H9 (cell line): ENCODE results near the gene DPH5. TPM values are rescaled to one million over a fixed set of nuclear protein-coding genes. Genes with fewer than 3 reads are reported as not detected.

Experiments used
- DNase-seq: peaks from one replicate; pipeline ENCODE4 v3.0.0-alpha.2; 2017
- H2AFZ ChIP-seq: one replicate; pipeline ENCODE4 v1.6.1; 2013; ENCODE audit warnings: mild to moderate bottlenecking, low read length, control low read depth, moderate library complexity
- H2AK5ac ChIP-seq: 2 replicates; pipeline ENCODE4 v1.6.1; 2013; ENCODE audit warnings: low read length, control low read depth, mixed read lengths; ENCODE audit not compliant: insufficient read length
- H2BK120ac ChIP-seq: one replicate; pipeline ENCODE4 v1.6.1; 2013; ENCODE audit warnings: low read depth, mild to moderate bottlenecking, low read length, control low read depth, inconsistent platforms; ENCODE audit not compliant: poor library complexity, severe bottlenecking
- H2BK12ac ChIP-seq: 2 replicates; pipeline ENCODE4 v1.6.1; 2013; ENCODE audit warnings: low read length, control low read depth, mixed read lengths, low read depth; ENCODE audit not compliant: insufficient read length
- H2BK15ac ChIP-seq: 2 replicates; pipeline ENCODE4 v1.6.1; 2013; ENCODE audit warnings: low read depth, low read length, control low read depth
- H2BK20ac ChIP-seq: one replicate; pipeline ENCODE4 v1.6.1; 2013; ENCODE audit warnings: low read depth, mild to moderate bottlenecking, low read length, control low read depth, inconsistent platforms; ENCODE audit not compliant: poor library complexity, severe bottlenecking
- H2BK5ac ChIP-seq: 2 replicates; pipeline ENCODE4 v1.6.1; 2013; ENCODE audit warnings: low read length, control low read depth, mixed read lengths; ENCODE audit not compliant: insufficient read length
- H3K14ac ChIP-seq: 2 replicates; pipeline ENCODE4 v1.6.1; 2013; ENCODE audit warnings: low read length, control low read depth; ENCODE audit not compliant: insufficient read depth
- H3K18ac ChIP-seq: 2 replicates; pipeline ENCODE4 v1.6.1; 2013; ENCODE audit warnings: low read depth, mild to moderate bottlenecking, mixed read lengths, low read length, control low read depth; ENCODE audit not compliant: insufficient read length
- H3K23ac ChIP-seq: 2 replicates; pipeline ENCODE4 v1.6.1; 2013; ENCODE audit warnings: low read length, control low read depth, mixed read lengths, low read depth; ENCODE audit not compliant: insufficient read length
- H3K23me2 ChIP-seq: 2 replicates; pipeline ENCODE4 v1.6.1; 2013; ENCODE audit warnings: low read depth, mild to moderate bottlenecking, mixed read lengths, low read length, control low read depth; ENCODE audit not compliant: insufficient read length, poor library complexity, severe bottlenecking
- H3K27ac ChIP-seq: 2 replicates; pipeline ENCODE4 v1.5.1; 2013; ENCODE audit warnings: low read length, control low read depth, mixed read lengths, low read depth; ENCODE audit not compliant: insufficient read length
- H3K27me3 ChIP-seq: 2 replicates; pipeline ENCODE4 v1.6.1; 2013; ENCODE audit warnings: low read length, control low read depth, inconsistent platforms; ENCODE audit not compliant: insufficient read depth
- H3K4ac ChIP-seq: 2 replicates; pipeline ENCODE4 v1.6.1; 2013; ENCODE audit warnings: low read depth, mild to moderate bottlenecking, control low read depth, inconsistent platforms, low read length, moderate library complexity
- H3K4me1 ChIP-seq: 2 replicates; pipeline ENCODE4 v1.6.1; 2013; ENCODE audit warnings: low read length, control low read depth, inconsistent platforms; ENCODE audit not compliant: insufficient read depth
- H3K4me2 ChIP-seq: 2 replicates; pipeline ENCODE4 v1.6.1; 2013; ENCODE audit warnings: low read length, control low read depth, mixed read lengths; ENCODE audit not compliant: insufficient read length, insufficient read depth
- H3K56ac ChIP-seq: 2 replicates; pipeline ENCODE4 v1.6.1; 2013; ENCODE audit warnings: low read depth, mild to moderate bottlenecking, mixed read lengths, low read length, control low read depth; ENCODE audit not compliant: insufficient read length
- H3K79me1 ChIP-seq: 2 replicates; pipeline ENCODE4 v1.6.1; 2013; ENCODE audit warnings: low read depth, mild to moderate bottlenecking, moderate library complexity, low read length, control low read depth, inconsistent platforms; ENCODE audit not compliant: insufficient read depth, poor library complexity, severe bottlenecking
- H3K79me2 ChIP-seq: 2 replicates; pipeline ENCODE4 v1.6.1; 2013; ENCODE audit warnings: low read length, control low read depth, inconsistent platforms; ENCODE audit not compliant: insufficient read depth
- H3K9ac ChIP-seq: 2 replicates; pipeline ENCODE4 v1.6.1; 2013; ENCODE audit warnings: low read length, control low read depth, mixed read lengths; ENCODE audit not compliant: insufficient read length; ENCODE audit errors: extremely low read depth
- H3K9me3 ChIP-seq: one replicate; pipeline ENCODE4 v1.6.1; 2013; ENCODE audit warnings: low read depth, low read length, inconsistent platforms; ENCODE audit not compliant: control insufficient read depth
- H3T11ph ChIP-seq: one replicate; pipeline ENCODE4 v1.6.1; 2013; ENCODE audit warnings: mild to moderate bottlenecking, low read length, control low read depth, inconsistent platforms
- H4K20me1 ChIP-seq: one replicate; pipeline ENCODE4 v1.6.1; 2013; ENCODE audit not compliant: control insufficient read depth, insufficient read length, insufficient read depth
- H4K5ac ChIP-seq: 2 replicates; pipeline ENCODE4 v1.6.1; 2013; ENCODE audit warnings: low read depth, mild to moderate bottlenecking, mixed read lengths, low read length, control low read depth; ENCODE audit not compliant: insufficient read length
- H4K8ac ChIP-seq: replicated peaks from 2 replicates; pipeline ENCODE4 v1.6.1; 2013; ENCODE audit warnings: low read length, control low read depth, mixed read lengths, low read depth; ENCODE audit not compliant: insufficient read length
- H4K91ac ChIP-seq: 2 replicates; pipeline ENCODE4 v1.6.1; 2013; ENCODE audit warnings: low read depth, mild to moderate bottlenecking, moderate library complexity, mixed read lengths, low read length, control low read depth; ENCODE audit not compliant: insufficient read length
- H3K27ac Mint-ChIP-seq, 3 experiments: 2 replicates in 2 of 3; 3 replicates in 1 of 3; pipeline ENCODE4 v1.8.0; 2020 to 2021; ENCODE audit warnings: mixed read lengths in 3 of 3, mild to moderate bottlenecking in 1 of 3, moderate library complexity in 1 of 3
- H3K27me3 Mint-ChIP-seq: 2 replicates; pipeline ENCODE4 v1.8.0; 2021; ENCODE audit warnings: low read depth, mild to moderate bottlenecking, moderate library complexity, mixed read lengths
- H3K36me3 Mint-ChIP-seq, 3 experiments: 2 replicates in 2 of 3; 3 replicates in 1 of 3; pipeline ENCODE4 v1.8.0; 2020 to 2021; ENCODE audit warnings: low read depth in 3 of 3, mixed read lengths in 3 of 3; ENCODE audit not compliant: insufficient read depth in 1 of 3
- H3K4me1 Mint-ChIP-seq, 2 experiments: 2 replicates each; pipeline ENCODE4 v1.8.0; 2020; ENCODE audit warnings: mixed read lengths in 2 of 2
- H3K4me3 Mint-ChIP-seq, 2 experiments: 2 replicates in 1 of 2; 3 replicates in 1 of 2; pipeline ENCODE4 v1.8.0; 2020 to 2021; ENCODE audit warnings: mild to moderate bottlenecking in 2 of 2, mixed read lengths in 2 of 2, moderate library complexity in 1 of 2
- H3K9me3 Mint-ChIP-seq, 2 experiments: 2 replicates in 1 of 2; 3 replicates in 1 of 2; pipeline ENCODE4 v1.8.0; 2020; ENCODE audit warnings: mild to moderate bottlenecking in 2 of 2, mixed read lengths in 2 of 2, moderate library complexity in 1 of 2
- WGBS: extraction: QIAGEN DNeasy Blood & Tissue Kit; methylation state at CpG from one replicate; pipeline ENCODE4 v1.1.7; 2013; ENCODE audit warnings: missing lambda C conversion rate, low lambda C conversion rate, mixed read lengths; ENCODE audit not compliant: insufficient read length; ENCODE audit errors: extremely low coverage; 5-methylcytosine and 5-hydroxymethylcytosine counted together
- total RNA-seq: library from RNA; stranded (reverse); gene quantifications from 2 replicates; pipeline ENCODE4 v1.2.1, GENCODE V29; 2021
- TF ChIP-seq, protein P1 (sequence below): fragments of 200-600 bp; sonication (generic); conservative IDR thresholded peaks from 3 replicates; pipeline ENCODE4 v1.8.0; 2021; ENCODE audit warnings: antibody characterized with exemption, mild to moderate bottlenecking

The DPH5 gene
- total RNA-seq, 1 experiment from 2014 or later: 49.4 TPM

DNA sequence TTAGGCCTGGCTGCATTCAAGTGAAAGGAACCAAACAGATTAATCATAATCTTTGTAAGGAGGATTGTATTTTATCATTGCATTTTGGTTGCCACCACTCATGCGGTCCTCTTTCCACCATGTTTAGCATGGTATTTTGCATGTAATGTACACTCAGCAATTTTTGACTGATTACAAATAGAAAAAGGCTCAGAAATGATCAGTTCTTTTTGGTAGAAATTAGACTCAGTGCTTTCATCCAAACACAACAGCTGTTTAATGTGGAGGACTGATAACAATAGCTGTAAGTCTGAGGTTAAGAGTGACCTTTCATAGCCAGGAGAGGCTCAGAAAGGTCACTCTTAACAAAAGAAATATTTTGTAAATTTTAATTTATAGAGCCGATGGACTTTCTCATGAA lies 25.3 kb upstream of the DPH5 start:
- WGBS: no CpG with 5 or more reads among the region's 2 CpGs
- H3K79me2 ChIP-seq: no peaks in the 10 kb centered on the region

More for the DNA sequence above, 25.3 kb upstream of the DPH5 start:
- Histone ChIP-seq H4K5ac (no peak overlapping the region), H2BK20ac (no peak overlapping the region), H3K23me2 (no peaks in the 10 kb centered on the region), H3K27me3 (no peaks in the 10 kb centered on the region), H2BK12ac (no peak overlapping the region), H3K27ac (no peak overlapping the region), H3T11ph (no peak overlapping the region), H2AFZ (no peak overlapping the region), H2BK120ac (no peak overlapping the region), H3K9ac (no peak overlapping the region), H3K18ac (no peak overlapping the region), H2BK5ac (no peak overlapping the region), H4K8ac (no peak overlapping the region), H3K23ac (no peak overlapping the region), H3K79me1 (no peaks in the 10 kb centered on the region), H3K4me1 (no peaks in the 10 kb centered on the region), H4K20me1 (no peaks in the 10 kb centered on the region), H3K4ac (no peak overlapping the region), H3K56ac (no peak overlapping the region), H2BK15ac (no peak overlapping the region), H4K91ac (no peak overlapping the region), H3K9me3 (no peaks in the 10 kb centered on the region), H3K4me2 (no peak overlapping the region), H3K14ac (no peak overlapping the region), H2AK5ac (no peak overlapping the region)
- Mint-ChIP-seq H3K9me3 (no peaks in the 10 kb centered on the region), H3K4me1 (no peaks in the 10 kb centered on the region), H3K27me3 (no peaks in the 10 kb centered on the region; the same call in 1 of the 2 replicates), H3K27ac (no peak overlapping the region), H3K36me3 (no peaks in the 10 kb centered on the region), H3K4me3 (no peak overlapping the region)
- no peak for DNase-seq
- TF ChIP-seq, protein P1, sequence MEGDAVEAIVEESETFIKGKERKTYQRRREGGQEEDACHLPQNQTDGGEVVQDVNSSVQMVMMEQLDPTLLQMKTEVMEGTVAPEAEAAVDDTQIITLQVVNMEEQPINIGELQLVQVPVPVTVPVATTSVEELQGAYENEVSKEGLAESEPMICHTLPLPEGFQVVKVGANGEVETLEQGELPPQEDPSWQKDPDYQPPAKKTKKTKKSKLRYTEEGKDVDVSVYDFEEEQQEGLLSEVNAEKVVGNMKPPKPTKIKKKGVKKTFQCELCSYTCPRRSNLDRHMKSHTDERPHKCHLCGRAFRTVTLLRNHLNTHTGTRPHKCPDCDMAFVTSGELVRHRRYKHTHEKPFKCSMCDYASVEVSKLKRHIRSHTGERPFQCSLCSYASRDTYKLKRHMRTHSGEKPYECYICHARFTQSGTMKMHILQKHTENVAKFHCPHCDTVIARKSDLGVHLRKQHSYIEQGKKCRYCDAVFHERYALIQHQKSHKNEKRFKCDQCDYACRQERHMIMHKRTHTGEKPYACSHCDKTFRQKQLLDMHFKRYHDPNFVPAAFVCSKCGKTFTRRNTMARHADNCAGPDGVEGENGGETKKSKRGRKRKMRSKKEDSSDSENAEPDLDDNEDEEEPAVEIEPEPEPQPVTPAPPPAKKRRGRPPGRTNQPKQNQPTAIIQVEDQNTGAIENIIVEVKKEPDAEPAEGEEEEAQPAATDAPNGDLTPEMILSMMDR: no peak
